Neural cell (in vitro differentiated cells): Measurements from ENCODE around the gene CNRIP1.

ENCODE experiments used
- CTCF ChIP-seq: fragments of 450-650 bp; IDR thresholded peaks from 2 replicates; pipeline ENCODE4 v1.5.1; 2014; ENCODE audit warnings: antibody characterized with exemption, mild to moderate bottlenecking, moderate library complexity; ENCODE audit not compliant: poor library complexity, severe bottlenecking
- EP300 ChIP-seq: fragments of 450-650 bp; conservative IDR thresholded peaks from 2 replicates; pipeline ENCODE4 v1.6.1; 2014; ENCODE audit warnings: antibody characterized with exemption, mild to moderate bottlenecking, moderate library complexity; ENCODE audit not compliant: poor library complexity, severe bottlenecking
- EZH2 ChIP-seq: fragments of 200-600, 300-800 bp; shearing (Covaris generic), sonication (generic); IDR thresholded peaks from 2 replicates; pipeline ENCODE4 v1.6.1; 2014; ENCODE audit warnings: antibody characterized with exemption, low read length, borderline replicate concordance, mild to moderate bottlenecking; ENCODE audit not compliant: insufficient read depth, poor library complexity, severe bottlenecking
- RAD21 ChIP-seq: fragments of 450-650 bp; conservative IDR thresholded peaks from 2 replicates; pipeline ENCODE4 v1.6.1; 2014; ENCODE audit warnings: antibody characterized with exemption, mild to moderate bottlenecking, moderate library complexity
- TAF1 ChIP-seq: IDR thresholded peaks from 2 replicates; pipeline ENCODE4 v1.6.1; 2012; ENCODE audit warnings: low read depth

GRCh38 chr2:68295516-68295915 is 24.2 kb downstream of the CNRIP1 start:
- TF ChIP-seq CTCF (no peak), TAF1 (no peak), RAD21 (no peak), EZH2 (no peak), EP300 (no peak)
